GM12874 (cell line): ENCODE results near the gene GAS7.

ENCODE experiments used
- TF ChIP-seq, protein P1 (sequence below): IDR thresholded peaks from 2 replicates; pipeline ENCODE4 v1.5.1; 2011; ENCODE audit warnings: low read depth, mild to moderate bottlenecking, control low read depth, low read length, moderate library complexity; ENCODE audit not compliant: insufficient read depth

Gene GAS7

GRCh38 chr17:10070690-10071089 lies 127.7 kb downstream of the GAS7 start:
- TF ChIP-seq, protein P1, sequence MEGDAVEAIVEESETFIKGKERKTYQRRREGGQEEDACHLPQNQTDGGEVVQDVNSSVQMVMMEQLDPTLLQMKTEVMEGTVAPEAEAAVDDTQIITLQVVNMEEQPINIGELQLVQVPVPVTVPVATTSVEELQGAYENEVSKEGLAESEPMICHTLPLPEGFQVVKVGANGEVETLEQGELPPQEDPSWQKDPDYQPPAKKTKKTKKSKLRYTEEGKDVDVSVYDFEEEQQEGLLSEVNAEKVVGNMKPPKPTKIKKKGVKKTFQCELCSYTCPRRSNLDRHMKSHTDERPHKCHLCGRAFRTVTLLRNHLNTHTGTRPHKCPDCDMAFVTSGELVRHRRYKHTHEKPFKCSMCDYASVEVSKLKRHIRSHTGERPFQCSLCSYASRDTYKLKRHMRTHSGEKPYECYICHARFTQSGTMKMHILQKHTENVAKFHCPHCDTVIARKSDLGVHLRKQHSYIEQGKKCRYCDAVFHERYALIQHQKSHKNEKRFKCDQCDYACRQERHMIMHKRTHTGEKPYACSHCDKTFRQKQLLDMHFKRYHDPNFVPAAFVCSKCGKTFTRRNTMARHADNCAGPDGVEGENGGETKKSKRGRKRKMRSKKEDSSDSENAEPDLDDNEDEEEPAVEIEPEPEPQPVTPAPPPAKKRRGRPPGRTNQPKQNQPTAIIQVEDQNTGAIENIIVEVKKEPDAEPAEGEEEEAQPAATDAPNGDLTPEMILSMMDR, result no peak

DNA sequence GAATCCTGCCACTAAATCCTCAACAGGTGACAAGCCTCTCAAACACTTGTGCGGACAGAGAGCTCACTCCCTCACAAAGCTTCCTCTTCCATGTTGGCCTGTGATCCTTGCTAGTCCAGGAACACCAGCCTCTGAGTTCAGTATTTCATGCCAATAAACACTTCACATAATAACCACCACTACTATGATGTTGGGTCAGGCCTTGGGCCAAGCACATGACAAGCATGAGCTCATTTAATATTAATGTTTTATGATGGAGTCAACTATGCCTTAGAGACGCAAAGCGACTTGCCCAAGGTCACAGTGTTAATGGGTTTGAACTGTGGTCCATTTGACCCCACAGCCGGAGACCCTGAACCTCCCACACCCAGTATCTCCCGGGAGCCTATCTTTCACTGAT lies 129.1 kb downstream of the GAS7 start:
- TF ChIP-seq, protein P1, result no peak

GRCh38 chr17:10067446-10068143 lies 130.8 kb downstream of the GAS7 start:
- TF ChIP-seq, protein P1, result no peak

GRCh38 chr17:10064536-10064935 lies 133.9 kb downstream of the GAS7 start:
- TF ChIP-seq, protein P1, result no peak

GRCh38 chr17:10063730-10064241 lies 134.6 kb downstream of the GAS7 start:
- TF ChIP-seq, protein P1, result no peak

DNA sequence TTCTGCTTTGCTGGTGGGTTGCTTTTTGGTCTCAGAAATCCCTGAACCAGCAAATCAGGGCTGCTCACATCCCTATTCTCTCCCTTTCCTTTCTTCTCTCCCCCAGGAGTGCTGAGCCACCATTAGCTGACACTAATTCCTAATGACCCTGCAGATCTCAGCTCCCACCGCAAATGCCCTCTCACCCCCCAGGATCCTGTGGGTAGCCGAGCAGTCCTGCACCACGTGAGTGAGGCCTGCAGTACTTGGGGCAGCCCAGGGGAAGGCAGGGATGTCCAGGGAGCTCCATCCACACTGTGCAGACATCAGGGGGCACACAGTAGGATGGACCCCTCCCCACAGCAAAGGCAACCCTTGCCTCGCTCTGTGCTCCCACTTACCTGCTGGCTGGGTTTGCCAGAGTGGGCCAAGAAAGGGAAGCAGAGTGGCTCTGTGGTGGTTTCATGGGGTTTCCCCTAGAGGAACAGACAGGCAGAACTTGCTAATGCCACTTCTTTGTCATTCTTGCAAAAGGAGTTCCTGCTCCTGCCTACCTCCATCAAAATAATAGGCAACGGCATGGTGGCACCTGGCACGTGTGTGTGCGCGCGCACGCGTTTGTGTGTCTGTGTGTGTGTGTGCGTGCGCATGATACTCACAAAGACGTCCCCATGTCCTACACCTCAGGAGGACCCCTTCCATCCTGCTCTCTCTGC lies 135.6 kb downstream of the GAS7 start:
- TF ChIP-seq, protein P1, result no peak

GRCh38 chr17:10061111-10061845 lies 137.1 kb downstream of the GAS7 start:
- TF ChIP-seq, protein P1, result no peak
